Hepatocyte (in vitro differentiated cells): ENCODE data around the gene CCDC85C.

Experiments used
- CTCF ChIP-seq: fragments of 200-600 bp; sonication (generic); IDR thresholded peaks from 2 replicates; pipeline ENCODE4 v1.5.1; 2016; ENCODE audit warnings: antibody characterized with exemption, mild to moderate bottlenecking; ENCODE audit not compliant: poor library complexity
- EZH2 ChIP-seq: fragments of 200-600 bp; sonication (generic); IDR thresholded peaks from 2 replicates; pipeline ENCODE4 v1.6.1; 2016; ENCODE audit warnings: antibody characterized with exemption, mild to moderate bottlenecking, borderline replicate concordance
- EZH2phosphoT487 ChIP-seq: fragments of 200-600 bp; sonication (generic); IDR thresholded peaks from one replicate; pipeline ENCODE4 v1.6.1; 2018; ENCODE audit warnings: antibody characterized with exemption, mild to moderate bottlenecking, low read depth, moderate library complexity; ENCODE audit not compliant: unreplicated experiment, severe bottlenecking

GRCh38 chr14:99522457-99522891 lies 81.5 kb downstream of the CCDC85C start:
- no peak for TF ChIP-seq EZH2
- TF ChIP-seq CTCF = peak; percentile 16
- TF ChIP-seq EZH2phosphoT487 = no peak
